Hematopoietic multipotent progenitor cell treated with erythropoietin and hydrocortisone succinate and interleukin-3 and kit ligand, for 15 days (in vitro differentiated cells): ENCODE data around the gene TENM4.
"Not testable (repeated sequence)": the region's sequence is repeated elsewhere in the genome, so short reads cannot be mapped to it uniquely, and the experiment has no call there.

ENCODE experiments used
- DNase-seq: peaks from one replicate; pipeline ENCODE4 v3.0.0-alpha.2; 2015; ENCODE audit warnings: low spot score

Gene TENM4

DNA sequence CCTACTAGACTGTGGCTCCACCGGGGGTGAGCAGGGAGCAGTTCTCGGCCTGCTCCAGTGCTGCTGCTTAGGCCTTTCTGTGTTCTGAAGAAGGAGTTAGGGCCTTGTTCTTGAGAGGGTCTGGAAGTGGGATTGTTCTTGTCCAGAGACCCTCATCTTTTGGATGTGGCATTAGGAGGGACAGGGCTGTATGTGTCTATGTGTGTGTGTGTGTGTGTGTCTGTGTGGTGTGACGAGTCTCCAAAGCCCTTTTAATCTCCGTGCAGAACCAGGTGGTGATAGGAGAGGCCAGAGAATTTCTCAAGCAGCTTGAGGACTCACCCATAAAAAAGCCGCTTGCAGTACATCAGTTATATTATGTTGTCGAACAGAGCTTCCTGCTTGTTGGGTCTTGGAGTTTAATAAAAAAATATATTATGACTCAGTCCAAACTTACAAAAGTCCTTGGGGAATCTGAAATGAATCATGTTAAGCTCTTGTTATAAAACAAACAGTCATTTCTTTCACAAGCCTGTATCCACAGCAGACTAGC, 196.5 kb downstream of the TENM4 start:
- no peak for DNase-seq

DNA sequence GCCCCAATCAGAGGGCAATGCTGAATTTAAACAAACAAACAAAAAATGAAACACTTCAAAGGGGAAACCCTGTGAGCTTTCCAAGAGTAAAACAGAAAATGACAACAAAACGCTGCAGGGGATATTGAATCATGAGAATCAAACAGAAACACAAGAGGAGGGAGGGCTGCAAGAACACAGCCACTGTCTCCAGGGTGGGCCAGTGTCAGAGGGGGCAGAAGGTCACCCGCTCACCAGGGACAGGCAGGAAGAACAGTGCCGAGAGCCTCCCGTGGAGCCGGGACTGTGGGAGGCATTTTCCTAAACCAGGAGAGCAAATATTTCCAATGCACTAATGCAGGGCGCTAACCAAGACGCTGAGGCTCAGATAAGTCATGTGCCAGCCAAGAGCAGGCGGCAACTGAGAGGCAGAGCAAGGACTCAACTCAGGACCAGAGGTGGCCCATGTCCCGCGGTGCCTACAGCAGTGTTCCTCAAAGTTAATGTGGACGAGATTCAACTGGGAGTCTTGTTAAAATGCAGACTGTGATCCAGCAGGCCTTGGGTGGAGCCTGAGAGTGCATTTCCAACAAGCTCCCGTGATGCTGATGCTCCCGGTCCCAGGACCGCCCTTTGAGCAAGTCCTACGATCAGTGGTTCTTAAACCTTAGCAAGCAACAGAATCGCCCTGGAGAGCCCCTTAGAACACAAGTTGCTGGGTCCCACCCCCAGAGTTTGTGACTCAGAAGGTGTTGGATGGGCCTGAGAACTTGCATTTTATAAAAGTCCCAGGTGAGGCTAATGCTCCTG, 197.2 kb downstream of the TENM4 start:
- DNase-seq: no peak

DNA sequence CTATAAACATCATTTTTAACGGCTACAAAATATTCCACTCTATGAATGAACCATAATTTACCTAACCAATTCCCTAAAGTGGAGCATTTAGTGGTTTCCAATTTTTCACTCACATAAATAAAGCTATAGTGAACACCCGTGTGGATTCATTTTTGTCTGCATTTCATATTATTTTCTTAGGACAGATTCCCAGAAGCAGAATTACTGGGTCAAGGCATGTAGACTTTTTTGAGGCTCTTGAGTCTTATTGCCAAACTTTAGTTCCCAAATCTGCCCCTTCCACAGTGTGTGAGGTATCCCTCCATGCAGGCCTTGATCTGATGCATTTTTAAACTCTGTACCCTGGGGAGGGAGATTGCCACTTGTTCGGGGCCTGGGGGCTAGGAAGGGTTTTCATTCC, 198.2 kb downstream of the TENM4 start:
- no peak for DNase-seq

DNA sequence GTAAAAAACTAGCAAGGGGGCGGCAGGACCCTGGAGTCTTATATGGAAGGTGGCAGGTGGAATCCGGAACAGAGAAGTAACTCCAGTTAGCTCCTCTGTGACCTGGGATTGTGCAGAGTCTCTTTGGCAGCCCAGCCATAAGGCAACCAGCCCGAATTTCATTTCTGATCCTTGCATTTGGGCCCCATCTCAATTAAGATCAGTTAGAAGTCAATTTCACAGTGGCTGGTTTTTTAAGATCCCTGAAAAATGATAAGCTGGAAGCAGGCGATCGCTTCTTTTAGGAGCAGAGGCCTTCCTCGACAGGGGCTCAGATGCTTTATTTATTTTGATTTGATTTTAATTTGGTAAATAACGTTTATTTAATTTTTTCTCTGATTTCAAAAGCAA, 199.0 kb downstream of the TENM4 start:
- no peak for DNase-seq

DNA sequence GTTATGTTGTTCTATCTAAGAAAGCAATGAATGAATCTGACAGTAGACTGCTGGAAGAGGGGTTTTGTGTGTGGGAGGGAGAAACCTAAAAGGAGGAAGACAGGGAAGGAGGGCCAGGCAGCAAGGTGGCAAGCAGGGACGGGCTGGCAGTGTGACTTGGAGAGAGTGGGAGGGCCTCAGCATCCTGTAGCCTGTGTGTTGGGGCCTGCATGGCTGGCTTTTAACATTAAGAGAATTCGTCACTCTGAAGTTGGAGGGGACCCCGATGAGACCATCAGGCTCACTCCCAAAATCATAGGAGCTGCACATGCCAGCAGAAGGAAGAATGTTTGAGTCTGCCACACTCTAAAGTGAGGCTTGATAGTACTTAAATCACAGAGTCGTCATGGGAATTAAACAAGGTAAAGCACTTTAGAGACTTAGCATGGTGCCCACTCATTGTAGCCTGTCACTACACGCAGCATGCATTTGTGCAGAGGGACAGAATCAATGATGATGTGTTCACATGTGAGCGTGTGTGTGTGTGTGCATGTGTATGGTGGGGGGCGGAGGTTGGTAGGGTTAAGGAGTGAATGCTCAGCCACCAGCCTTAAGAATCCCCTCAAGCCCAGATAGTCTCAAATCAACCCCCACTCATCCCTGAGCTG, 199.5 kb downstream of the TENM4 start:
- no peak for DNase-seq

DNA sequence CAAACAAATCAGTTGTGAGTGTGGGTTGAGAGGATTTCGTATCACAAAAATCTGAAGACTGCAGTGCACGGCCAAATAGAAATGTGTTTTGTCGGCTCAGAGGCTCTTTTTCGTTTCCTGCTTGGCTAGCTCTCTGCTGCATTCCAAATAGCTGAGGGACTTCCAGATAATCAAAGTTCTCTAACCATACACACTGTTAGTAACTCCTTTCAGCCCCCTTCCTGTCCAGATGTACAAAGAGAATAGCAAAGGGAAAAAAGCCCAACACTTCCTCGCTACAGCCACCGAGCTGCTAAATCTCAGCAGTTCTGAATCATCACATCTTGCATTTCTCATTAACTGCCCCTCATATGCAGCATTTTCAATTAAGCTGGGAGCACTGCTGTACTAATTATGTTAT, 203.1 kb downstream of the TENM4 start:
- DNase-seq: no peak

DNA sequence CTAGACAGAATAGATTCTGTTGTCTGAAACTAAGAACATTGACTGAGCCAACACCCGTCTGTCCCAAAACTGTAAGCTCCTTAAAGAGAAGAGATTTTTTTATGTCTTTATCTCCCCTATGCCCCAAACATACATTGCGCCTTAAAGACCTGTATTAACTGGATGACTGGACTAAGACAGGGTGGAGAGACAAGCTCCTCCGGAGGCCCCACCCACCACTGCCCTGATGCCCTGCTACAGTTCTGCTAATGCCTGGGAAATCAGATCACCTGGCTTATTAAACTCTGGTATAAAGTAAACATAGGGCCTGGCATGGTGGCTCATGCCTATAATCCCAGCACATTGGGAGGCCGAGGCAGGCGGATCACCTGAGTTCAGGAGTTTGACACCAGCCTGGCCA, 203.7 kb downstream of the TENM4 start:
- DNase-seq: no peak

DNA sequence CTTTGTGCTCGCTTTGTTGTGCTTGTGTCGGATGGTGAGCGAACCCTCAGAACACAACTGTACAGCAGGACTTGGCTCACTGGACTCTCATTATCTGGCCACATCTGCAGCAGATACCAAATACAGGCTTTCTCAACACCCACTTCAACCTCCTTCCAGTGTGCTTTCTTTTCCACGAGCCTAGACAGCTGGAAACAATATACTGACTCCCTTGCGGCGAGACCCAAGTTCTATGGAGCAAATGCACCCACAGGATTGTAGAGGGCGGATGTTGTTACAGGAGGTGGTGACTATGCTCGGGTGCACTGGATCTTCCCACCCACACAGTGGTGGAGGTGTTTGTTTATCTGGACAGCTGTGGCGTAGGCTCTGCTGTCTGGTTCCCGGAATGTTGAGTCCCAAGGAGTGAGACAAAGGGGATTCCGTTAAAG, 204.3 kb downstream of the TENM4 start:
- DNase-seq: no peak

DNA sequence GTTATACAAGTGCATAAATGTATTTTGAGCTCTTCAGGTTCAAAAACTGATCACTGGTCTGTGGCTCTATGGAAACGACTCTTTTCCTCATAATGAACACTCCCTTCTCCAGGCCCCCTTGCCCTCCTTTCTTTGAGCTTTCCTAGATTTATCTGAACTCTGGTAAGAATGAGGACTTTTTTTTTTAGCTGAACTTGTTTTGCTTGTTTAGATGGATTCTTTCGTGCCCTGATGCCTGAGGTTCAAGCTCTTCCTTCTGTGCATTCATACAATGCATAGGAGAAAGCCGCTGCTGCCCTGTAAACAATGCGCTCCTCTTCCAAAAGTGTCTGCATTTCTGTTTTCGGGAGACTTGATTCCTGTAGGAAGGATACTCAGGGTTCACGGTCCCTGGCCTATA, 205.1 kb downstream of the TENM4 start:
- DNase-seq: no peak

DNA sequence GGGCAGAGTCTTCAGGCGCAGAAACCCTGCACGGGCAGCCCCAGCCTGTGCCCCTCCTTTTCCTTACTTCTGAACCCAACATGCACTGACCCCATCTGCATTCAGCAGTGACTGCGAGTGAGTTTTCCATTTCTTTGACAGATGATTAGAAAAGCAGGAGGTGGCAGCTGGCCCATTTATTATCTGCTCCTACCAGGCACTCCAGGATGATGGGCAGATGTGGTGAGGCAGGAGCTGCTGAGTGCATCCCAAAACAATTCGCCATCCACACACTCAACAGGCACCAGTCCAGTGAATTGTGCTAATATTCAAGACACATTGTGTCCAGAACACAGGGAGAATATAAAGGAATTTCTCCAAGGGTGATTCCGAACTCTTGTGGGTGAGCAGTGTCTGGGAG, 208.5 kb downstream of the TENM4 start:
- no peak for DNase-seq

DNA sequence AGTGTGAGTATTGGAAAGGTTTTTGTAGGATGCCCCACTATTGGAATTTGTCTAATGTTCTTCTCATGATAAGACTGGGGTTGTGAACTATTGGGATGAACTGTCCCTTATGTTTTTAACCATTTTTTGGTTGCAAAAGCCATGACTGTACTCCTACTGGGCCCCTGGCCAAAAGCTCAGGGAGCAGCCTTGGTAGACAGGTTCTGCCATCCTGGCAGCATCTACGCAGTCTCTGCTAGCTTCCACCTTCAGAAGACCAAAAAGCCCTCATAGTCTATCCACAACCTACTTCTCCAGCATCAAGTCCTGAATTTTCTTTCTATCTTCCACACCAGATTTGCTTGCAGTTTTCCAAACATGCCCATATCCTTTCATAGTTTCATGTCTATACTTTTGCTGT, 211.8 kb downstream of the TENM4 start:
- DNase-seq: no peak

DNA sequence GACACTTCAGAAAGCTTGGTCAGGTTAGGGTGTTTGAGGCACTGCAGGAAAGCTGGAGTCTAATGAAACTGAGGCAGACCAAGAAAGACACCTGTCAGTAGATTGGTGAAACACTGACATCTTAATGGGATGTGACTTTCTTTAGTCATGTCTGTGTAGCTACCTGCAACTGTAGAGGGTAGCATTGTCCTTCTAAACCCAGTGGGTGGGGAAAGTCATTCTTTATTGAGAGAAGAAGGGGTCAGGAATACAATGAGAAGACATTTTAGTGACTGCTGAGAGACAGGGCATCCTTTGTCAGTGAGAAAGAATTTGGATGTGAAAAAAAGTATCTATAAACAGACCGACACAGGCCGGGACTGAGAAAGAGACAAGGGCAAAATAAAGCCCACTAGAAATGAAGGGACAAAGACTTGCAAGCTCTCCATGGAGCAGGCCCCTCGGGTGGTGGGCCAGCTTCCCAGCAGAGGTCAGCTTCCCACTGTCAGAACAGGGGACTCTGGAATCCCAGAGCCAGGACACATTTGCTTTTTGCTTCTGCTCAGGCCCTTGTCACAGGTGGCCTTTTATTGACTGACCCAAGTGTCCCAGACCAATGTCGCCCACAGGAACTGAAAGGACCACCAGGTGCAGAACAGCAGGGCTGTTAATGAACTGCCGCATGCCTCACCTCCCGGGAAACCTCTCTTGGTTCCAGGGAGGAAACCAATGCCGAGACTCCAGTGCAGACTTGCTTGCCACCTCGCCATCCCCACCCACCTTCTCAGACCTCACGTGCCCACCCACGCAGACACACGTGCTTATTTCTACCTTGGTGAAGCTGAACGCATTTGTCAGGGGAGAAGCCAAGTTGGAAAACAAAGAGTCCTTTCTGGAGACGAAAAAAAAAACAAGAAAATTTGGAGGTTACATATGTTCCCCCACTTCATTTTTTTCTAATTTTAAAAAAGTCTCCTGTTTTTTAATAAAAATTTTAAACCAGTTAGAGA, 212.8 kb downstream of the TENM4 start:
- DNase-seq: no peak

DNA sequence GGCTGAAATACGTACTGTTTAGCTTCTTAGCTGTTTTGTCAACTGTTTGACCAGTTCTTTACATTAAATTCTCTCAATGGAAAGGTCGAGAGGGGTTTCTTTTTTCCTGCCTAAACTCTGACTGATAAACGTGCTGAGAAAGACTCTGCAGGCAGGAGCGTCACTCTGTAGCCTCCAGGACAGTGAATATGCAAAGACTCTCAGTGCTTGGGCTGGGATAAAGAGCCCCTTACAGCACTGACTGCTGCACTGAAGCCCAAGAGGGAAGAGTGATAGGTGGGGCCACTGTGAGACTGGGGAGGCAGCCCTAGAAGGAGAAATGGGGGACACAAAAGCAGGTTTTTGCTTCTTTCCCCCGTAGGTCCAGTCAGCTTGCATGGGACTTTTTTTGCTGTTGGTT, 213.5 kb downstream of the TENM4 start:
- no peak for DNase-seq

DNA sequence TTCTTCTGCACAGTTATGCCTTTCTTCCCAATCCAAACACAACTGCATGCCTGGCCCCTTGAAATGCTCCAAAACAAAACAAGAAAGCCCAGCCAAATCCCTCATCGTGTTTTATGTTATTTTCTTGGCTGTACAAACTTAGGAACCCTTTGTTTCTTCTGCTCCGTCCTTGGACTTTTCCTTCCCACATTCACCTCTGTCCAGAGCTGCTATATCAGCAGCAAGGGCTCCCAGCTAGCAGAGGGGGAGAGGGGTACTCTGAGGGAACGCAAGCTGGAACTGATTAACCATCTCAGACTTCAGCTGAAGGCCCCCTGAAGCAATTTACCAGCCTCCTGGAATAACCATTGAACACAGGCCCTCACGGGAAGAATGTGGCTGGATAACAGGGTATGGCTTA, 214.7 kb downstream of the TENM4 start:
- DNase-seq: no peak

DNA sequence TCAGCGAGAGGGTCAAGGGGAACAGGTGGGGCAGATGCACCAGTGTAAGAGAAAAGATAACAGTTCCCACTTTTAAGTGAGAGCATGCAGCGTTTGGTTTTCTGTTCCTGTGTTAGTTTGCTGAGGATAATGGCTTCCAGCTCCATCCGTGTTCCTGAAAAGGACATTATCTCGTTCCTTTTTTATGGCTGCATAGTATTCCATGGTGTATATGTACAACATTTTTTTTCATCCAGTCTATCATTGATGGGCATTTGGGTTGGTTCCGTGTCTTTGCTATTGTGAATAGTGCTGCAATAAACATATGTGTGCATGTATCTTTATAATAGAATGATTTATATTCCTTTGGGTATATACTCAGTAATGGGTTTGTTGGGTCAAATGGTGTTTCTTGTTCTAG, 218.7 kb downstream of the TENM4 start:
- DNase-seq: not testable (repeated sequence)

DNA sequence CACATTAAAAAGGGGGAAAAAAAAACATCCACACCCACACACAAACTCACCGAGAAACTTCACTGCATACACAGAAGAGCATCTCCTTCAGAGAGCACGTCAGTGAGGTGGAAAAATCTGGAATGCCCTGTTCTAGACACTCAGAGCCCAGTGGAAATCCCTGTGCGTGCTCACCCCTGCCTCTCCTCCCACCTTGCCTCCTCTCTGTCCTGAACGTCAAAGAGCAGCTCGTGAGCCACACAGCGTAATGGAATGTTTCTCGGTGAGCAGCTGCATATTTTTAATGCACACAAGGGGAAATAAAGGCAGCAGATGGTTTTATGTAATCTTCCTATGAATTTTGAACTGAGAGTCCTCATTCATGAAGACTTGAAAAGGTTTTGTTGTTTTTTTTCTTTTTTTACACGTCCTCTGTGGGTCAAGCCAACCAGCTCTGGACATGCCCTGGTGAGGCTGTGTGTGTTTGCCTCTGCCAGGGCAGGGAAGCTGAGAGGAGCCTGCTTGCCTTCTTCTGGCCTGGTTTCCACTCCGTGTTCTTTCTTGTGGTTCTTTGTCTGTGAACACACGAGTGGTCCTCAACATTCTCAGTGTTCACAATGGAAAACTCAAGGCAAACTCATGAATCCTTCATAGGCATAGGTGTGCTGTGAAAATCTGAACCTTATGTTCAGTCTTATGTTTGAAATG, 219.2 kb downstream of the TENM4 start:
- no peak for DNase-seq

DNA sequence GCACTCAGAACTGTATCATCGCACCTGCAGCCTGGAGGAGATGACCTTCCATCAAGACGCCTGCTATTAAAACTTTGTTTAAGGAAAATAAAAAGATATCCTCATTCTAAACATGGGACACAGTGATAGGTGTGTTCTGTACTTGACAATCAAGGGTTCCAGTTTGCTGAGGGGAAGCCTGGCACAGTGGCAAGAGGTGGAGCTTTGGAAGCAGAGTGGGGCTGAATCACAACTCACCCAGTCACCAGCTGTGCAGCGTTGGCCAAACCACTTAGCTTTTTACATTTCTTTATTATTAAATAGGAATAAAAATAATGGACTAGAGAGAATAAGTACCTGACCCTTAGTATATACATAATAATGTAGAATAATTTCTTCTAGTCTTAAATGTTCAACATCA, 220.7 kb downstream of the TENM4 start:
- DNase-seq: no peak

DNA sequence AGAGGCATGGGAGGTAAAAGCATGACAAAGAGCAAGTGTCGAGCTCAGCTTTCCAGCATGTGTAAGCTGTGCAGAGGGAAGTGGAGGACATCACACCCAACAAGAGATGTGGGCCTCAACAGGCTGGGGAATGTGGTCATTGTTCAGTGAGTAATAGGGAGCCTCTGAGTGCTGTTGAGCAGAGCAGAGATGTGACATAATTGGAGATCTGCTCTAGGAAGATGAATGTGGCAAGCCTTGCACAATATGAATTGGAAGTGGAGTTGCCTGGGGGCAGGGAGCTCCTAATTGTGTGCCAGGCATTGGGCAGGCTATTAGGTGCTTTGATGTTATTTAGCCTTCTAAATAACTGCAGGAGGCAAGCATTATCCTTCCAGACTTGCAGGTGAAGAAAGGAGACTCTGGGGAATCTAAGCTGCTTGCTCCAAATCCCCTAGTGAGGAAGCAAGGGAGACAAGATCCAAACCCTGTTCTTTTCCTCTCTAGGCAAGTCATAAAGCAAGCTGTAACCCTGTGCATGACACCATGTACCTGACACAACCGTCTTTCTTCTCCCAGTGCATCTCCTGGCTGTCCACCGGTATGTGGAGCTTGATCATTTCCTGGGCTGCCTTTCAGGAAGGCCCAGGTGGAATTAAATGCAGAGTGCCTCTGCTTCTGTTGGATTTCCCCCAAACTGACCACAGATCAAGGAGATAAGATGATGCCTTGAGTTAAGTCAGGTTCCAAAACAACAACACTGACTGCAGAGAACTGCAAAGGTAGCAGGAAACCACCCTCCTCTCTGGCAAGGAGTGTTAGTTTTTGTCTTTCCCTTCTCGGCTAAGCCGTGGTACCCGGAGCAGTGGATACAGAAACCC, 221.4 kb downstream of the TENM4 start:
- DNase-seq: no peak

DNA sequence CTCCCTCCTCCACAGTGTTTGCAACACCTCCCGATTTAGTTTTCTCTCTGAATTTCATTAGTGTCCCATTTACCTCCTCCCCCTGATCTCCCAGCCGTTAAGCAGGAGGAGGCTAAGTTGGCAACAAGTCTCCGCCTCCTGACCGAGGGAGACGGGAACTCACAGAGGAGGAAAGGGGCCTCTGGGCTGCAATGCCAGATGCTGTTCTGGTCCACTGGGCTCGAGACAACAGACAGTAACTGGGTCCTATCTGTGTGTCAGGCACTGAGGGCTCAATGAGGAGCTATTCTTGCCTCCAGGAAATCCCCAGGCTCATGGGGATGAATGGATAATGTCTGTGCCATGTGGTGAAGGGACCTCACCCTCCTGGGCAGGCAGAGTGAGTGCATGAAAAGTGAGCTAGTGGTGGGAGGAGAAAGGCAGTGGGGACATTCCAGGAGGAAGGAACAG, 228.1 kb downstream of the TENM4 start:
- no peak for DNase-seq

DNA sequence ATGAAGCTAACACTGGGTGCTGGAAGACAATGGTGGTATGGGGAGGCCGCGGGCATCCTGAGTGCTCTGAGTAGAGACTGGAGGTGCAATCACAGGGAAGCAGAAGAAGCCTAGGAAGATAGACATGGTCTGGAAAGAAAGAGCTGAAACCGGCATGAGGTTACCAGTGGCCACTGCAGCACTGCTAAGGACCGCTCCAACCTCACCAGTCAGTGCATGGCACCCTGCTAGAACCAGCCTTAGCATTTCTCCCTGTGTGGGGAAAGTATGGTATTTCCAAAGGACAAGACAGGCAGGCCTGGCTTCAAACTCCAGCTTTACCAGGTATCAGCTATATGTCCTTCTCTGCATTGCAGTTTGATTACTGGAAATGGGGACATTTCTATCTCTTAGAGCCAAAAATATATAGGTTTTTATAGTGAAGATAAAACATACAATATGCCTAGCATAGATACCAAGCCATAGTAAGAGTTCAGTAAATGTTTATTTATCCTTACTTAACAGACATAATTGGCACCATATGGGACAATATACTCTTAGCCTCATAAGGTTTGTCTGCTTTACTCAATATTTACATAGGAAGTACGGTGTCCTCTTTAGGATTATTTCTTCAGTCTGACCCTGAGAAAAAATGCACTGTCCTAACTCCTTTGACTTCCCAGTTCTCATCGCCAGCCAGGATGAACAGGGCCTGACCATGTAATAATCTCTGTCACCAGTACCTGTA, 231.1 kb downstream of the TENM4 start:
- DNase-seq: no peak
